B cell (primary cell): ENCODE results near the gene NPAS3. TPM values are rescaled to one million over a fixed set of nuclear protein-coding genes. Genes with fewer than 3 reads are reported as not detected.

ENCODE experiments used
- ATAC-seq: fragments of 200-7000 bp; cut with Tn5 transposase; one replicate; pipeline ENCODE4 v1.10.0; 2021; ENCODE audit warnings: low read depth, mild to moderate bottlenecking, moderate number of reproducible peaks, moderate library complexity
- CTCF ChIA-PET: fragments of 350-600 bp; sonication (Branson Sonifier 250); formaldehyde crosslinking; loops from one replicate; lab custom pipeline; 2021; ENCODE audit warnings: antibody characterized with exemption, inconsistent platforms; lab: Charles Lee
- POLR2A ChIA-PET: fragments of 350-600 bp; sonication (Branson Sonifier 250); formaldehyde crosslinking; loops from one replicate; lab custom pipeline; 2021; ENCODE audit warnings: antibody characterized with exemption; lab: Charles Lee
- DNase-seq: peaks from one replicate; pipeline ENCODE4 v3.0.0; 2013
- H2AFZ ChIP-seq: 2 replicates; pipeline ENCODE4 v1.6.1; 2012; ENCODE audit warnings: mild to moderate bottlenecking, low read depth, low read length; ENCODE audit not compliant: insufficient read depth, poor library complexity, severe bottlenecking
- H3K27ac ChIP-seq, 2 donors: 1 replicate in 1 of 2; 2 replicates in 1 of 2; pipeline ENCODE4 v1.5.1; 2012 to 2013; ENCODE audit warnings: low read length in 2 of 2, mild to moderate bottlenecking in 2 of 2, moderate library complexity in 1 of 2
- H3K27me3 ChIP-seq, 4 experiments: fragments of 200-600 bp in 1 of 4; sonication (generic) in 1 of 4; replicated peaks in 1 of 4; 1 replicate in 2 of 4; 2 replicates in 2 of 4; pipeline versions ENCODE4 v1.6.1 to v1.7.0; 2013 to 2016; ENCODE audit warnings: low read length in 3 of 4, mild to moderate bottlenecking in 2 of 4, mixed read lengths in 1 of 4, moderate library complexity in 1 of 4; ENCODE audit not compliant: insufficient read depth in 4 of 4, control insufficient read depth in 3 of 4; ENCODE audit errors: control extremely low read depth in 1 of 4
- H3K36me3 ChIP-seq, 2 experiments: replicated peaks in 1 of 2; 1 replicate in 1 of 2; 2 replicates in 1 of 2; pipeline versions ENCODE4 v1.6.1 to v1.7.1; 2013; ENCODE audit warnings: low read length in 1 of 2; ENCODE audit not compliant: insufficient read depth in 2 of 2, control insufficient read depth in 1 of 2; ENCODE audit errors: control extremely low read depth in 1 of 2, extremely low read depth in 1 of 2
- H3K4me1 ChIP-seq, 2 donors: fragments of 200-600 bp in 1 of 2; sonication (generic) in 1 of 2; 1 replicate in 1 of 2; 2 replicates in 1 of 2; pipeline versions ENCODE4 v1.5.1 to v1.6.1; 2013 to 2017; ENCODE audit warnings: low read length in 2 of 2; ENCODE audit not compliant: control insufficient read depth in 2 of 2, insufficient read depth in 2 of 2
- H3K4me2 ChIP-seq: replicated peaks from 2 replicates; pipeline ENCODE3; 2012; ENCODE audit warnings: mild to moderate bottlenecking, low read depth, low read length; ENCODE audit not compliant: poor library complexity, severe bottlenecking
- H3K4me3 ChIP-seq, 5 experiments: fragments of 200-600 bp in 1 of 5; sonication (generic) in 1 of 5; 1 replicate in 3 of 5; 2 replicates in 2 of 5; pipeline versions ENCODE4 v1.5.1 to v1.7.0; 2011 to 2016; ENCODE audit warnings: low read length in 4 of 5, mild to moderate bottlenecking in 4 of 5, low read depth in 2 of 5, control low read depth in 1 of 5, moderate library complexity in 1 of 5; ENCODE audit not compliant: insufficient read depth in 1 of 5; ENCODE audit errors: control extremely low read depth in 1 of 5, extremely low read depth in 1 of 5
- H3K79me2 ChIP-seq: fragments of 200-600 bp; sonication (generic); one replicate; pipeline ENCODE4 v1.6.0; 2016; ENCODE audit warnings: low read length; ENCODE audit not compliant: control insufficient read depth, insufficient read depth
- H3K9ac ChIP-seq: fragments of 200-600 bp; sonication (generic); 2 replicates; pipeline ENCODE4 v1.6.1; 2017; ENCODE audit warnings: mild to moderate bottlenecking, low read length, moderate library complexity
- H3K9me3 ChIP-seq, 3 donors: one replicate each; pipeline versions ENCODE4 v1.6.1 to v1.7.1; 2013; ENCODE audit warnings: low read length in 2 of 3; ENCODE audit not compliant: control insufficient read depth in 2 of 3, insufficient read depth in 1 of 3; ENCODE audit errors: control extremely low read depth in 1 of 3
- H4K20me1 ChIP-seq: 2 replicates; pipeline ENCODE4 v1.6.0; 2012; ENCODE audit warnings: mild to moderate bottlenecking, low read length; ENCODE audit not compliant: insufficient read depth, control insufficient read depth, poor library complexity, severe bottlenecking
- H3K27ac Mint-ChIP-seq: one replicate; pipeline ENCODE4 v1.8.0; 2021; ENCODE audit warnings: mixed read lengths
- H3K27me3 Mint-ChIP-seq: one replicate; pipeline ENCODE4 v1.8.0; 2021; ENCODE audit warnings: mixed read lengths
- H3K4me1 Mint-ChIP-seq: one replicate; pipeline ENCODE4 v1.8.0; 2021; ENCODE audit warnings: mixed read lengths
- H3K4me3 Mint-ChIP-seq: one replicate; pipeline ENCODE4 v1.8.0; 2021; ENCODE audit warnings: mixed read lengths
- H3K9me3 Mint-ChIP-seq: one replicate; pipeline ENCODE4 v1.8.0; 2022; ENCODE audit warnings: mixed read lengths; ENCODE audit not compliant: insufficient read depth
- EZH2 ChIP-seq: IDR thresholded peaks from 2 replicates; pipeline ENCODE4 v1.6.1; 2012; ENCODE audit warnings: borderline replicate concordance, low read depth, mild to moderate bottlenecking, moderate library complexity, low read length; ENCODE audit not compliant: insufficient read depth, poor library complexity, severe bottlenecking
- WGBS: methylation state at CpG from one replicate; pipeline ENCODE4 v1.1.5; 2013; ENCODE audit warnings: missing lambda C conversion rate; ENCODE audit not compliant: insufficient coverage; 5-methylcytosine and 5-hydroxymethylcytosine counted together
- intact Hi-C: fragments of 100-400 bp; cut with micrococcal nuclease; formaldehyde crosslinking; loops from one replicate; pipeline ENCODE4 v1.10.0; 2022
- polyA plus RNA-seq: library from polyadenylated mRNA; depleted of rRNA; stranded (reverse); fragments of >200 nt; gene quantifications from 2 replicates; pipeline ENCODE4 v1.2.3, GENCODE V29; 2012
- total RNA-seq, 2 donors: library from RNA; stranded (reverse); fragments of 120-200 nt in 1 of 2; gene quantifications; 1 replicate in 1 of 2; 2 replicates in 1 of 2; pipeline versions ENCODE4 v1.2.3 to v1.2.4, GENCODE V29; 2013 to 2022
- TF ChIP-seq, protein P1 (sequence below): fragments of 200-600 bp; IDR thresholded peaks from one replicate; pipeline ENCODE4 v1.8.0; 2022; ENCODE audit warnings: antibody characterized with exemption, mild to moderate bottlenecking

NPAS3 gene
- total and polyA plus RNA-seq, 2 donors (not counting 1 experiment from before 2014, with no cell fraction given), result not detected

DNA sequence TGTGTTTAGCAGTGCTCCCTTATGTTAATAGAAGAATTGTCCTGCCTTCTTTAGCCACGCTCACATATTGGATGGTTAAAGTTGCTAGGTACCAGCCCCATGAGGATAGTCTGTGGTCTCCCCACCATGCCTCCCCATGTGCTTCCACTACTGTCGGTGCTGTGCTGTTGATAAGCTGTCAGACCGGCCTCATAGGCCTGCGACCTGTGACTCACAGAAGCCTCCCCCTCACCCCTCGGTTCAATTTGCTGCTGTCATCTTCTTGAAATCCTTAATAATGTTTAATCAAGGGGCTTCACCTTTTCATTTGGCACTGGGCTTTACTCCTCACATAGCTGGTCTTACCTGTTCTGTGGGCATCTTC is 227.2 kb downstream of the NPAS3 start:
- Histone ChIP-seq H3K9me3 (no peaks in the 10 kb centered on the region), H3K4me1 (no peaks in the 10 kb centered on the region), H3K4me2 (no peak overlapping the region), H3K27me3 (no peaks in the 10 kb centered on the region), H3K4me3 (no peak overlapping the region), H3K27ac (no peak overlapping the region), H2AFZ (peak overlapping the region; percentile 21), H3K9ac (no peak overlapping the region), H4K20me1 (no peaks in the 10 kb centered on the region), H3K36me3 (no peaks in the 10 kb centered on the region), H3K79me2 (no peaks in the 10 kb centered on the region)
- DNase-seq (no peak), ATAC-seq (peak; percentile 21)
- Mint-ChIP-seq H3K4me3 (no peak overlapping the region), H3K9me3 (peaks cover 2% of the 10 kb centered on the region), H3K27me3 (no peaks in the 10 kb centered on the region), H3K27ac (no peak overlapping the region), H3K4me1 (no peaks in the 10 kb centered on the region)
- intact Hi-C loops, result no loop called here
- 54% methylated on average over 2 of the region's 5 CpGs for WGBS
- ChIA-PET POLR2A (no interaction called here), CTCF (no interaction called here)
- no peak for TF ChIP-seq EZH2
- TF ChIP-seq, protein P1, sequence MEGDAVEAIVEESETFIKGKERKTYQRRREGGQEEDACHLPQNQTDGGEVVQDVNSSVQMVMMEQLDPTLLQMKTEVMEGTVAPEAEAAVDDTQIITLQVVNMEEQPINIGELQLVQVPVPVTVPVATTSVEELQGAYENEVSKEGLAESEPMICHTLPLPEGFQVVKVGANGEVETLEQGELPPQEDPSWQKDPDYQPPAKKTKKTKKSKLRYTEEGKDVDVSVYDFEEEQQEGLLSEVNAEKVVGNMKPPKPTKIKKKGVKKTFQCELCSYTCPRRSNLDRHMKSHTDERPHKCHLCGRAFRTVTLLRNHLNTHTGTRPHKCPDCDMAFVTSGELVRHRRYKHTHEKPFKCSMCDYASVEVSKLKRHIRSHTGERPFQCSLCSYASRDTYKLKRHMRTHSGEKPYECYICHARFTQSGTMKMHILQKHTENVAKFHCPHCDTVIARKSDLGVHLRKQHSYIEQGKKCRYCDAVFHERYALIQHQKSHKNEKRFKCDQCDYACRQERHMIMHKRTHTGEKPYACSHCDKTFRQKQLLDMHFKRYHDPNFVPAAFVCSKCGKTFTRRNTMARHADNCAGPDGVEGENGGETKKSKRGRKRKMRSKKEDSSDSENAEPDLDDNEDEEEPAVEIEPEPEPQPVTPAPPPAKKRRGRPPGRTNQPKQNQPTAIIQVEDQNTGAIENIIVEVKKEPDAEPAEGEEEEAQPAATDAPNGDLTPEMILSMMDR, result no peak

DNA sequence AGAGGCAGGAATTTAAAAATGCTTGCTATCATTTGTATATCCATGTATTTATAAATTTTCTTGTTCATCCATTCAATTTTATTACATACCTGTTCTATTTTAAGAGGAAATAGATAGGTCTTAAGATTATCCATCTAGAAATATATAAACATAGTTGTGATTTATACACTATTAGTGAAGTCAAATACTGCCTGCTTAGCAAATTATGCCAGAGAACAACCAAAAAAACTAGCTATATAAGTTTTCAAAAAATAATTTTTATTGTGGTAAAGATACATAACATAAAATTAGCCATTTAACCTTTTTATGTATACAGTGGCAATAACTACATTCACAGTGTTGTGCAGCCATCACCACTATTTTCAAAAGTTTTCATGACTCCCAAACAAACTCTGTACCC is 237.3 kb downstream of the NPAS3 start:
- no peak overlapping the region for H2AFZ ChIP-seq
- no peaks in the 10 kb centered on the region for H3K79me2 ChIP-seq
- H3K9ac ChIP-seq, result no peak overlapping the region
- POLR2A ChIA-PET, result no interaction called here
- Mint-ChIP-seq H3K4me3 (no peak overlapping the region), H3K27ac (no peak overlapping the region), H3K9me3 (no peaks in the 10 kb centered on the region), H3K27me3 (no peaks in the 10 kb centered on the region), H3K4me1 (no peaks in the 10 kb centered on the region)
- H3K27me3 ChIP-seq, result no peaks in the 10 kb centered on the region
- no peak for DNase-seq
- no peak overlapping the region for H3K4me3 ChIP-seq
- CTCF ChIA-PET, result no interaction called here
- no peak for ATAC-seq
- H3K9me3 ChIP-seq, result no peaks in the 10 kb centered on the region
- H4K20me1 ChIP-seq, result no peaks in the 10 kb centered on the region
- H3K4me1 ChIP-seq, result no peaks in the 10 kb centered on the region
- intact Hi-C loops, result no loop called here
- no peaks in the 10 kb centered on the region for H3K36me3 ChIP-seq
- TF ChIP-seq EZH2, result no peak
- TF ChIP-seq, protein P1, result no peak
- H3K27ac ChIP-seq, result no peak overlapping the region
- H3K4me2 ChIP-seq, result no peak overlapping the region
